GM19372 (cell line): ENCODE results near the gene RNF31.
A peak's percentile ranks its signal among the peaks of the same experiment; 100 is the strongest.
"Not testable (repeated sequence)": the region's sequence is repeated elsewhere in the genome, so short reads cannot be mapped to it uniquely, and the experiment has no call there.

Experiments
- ATAC-seq: cut with Tn5 transposase; IDR thresholded peaks from one replicate; pipeline ENCODE4 v1.9.1; 2021; ENCODE audit warnings: mild to moderate bottlenecking, low read depth, moderate library complexity; ENCODE audit not compliant: unreplicated experiment

RNF31 gene

GRCh38 chr14:24146978-24147760 is at the start of gene RNF31:
RNF31 (plus strand) TSS chr14:24147498; CDS start chr14:24147699, 201 bp downstream.
- ATAC-seq, result peak; percentile 84

- ATAC-seq, result no peak
Observed at GRCh38 chr14:24098229-24098926, 48.9 kb upstream of the RNF31 start.

GRCh38 chr14:24098927-24099813 is 48.1 kb upstream of the RNF31 start:
- no peak for ATAC-seq

- no peak for ATAC-seq
Observed at GRCh38 chr14:24100197-24100981, 46.9 kb upstream of the RNF31 start.

GRCh38 chr14:24100982-24101494 is 46.3 kb upstream of the RNF31 start:
- ATAC-seq, result no peak

GRCh38 chr14:24102357-24103048 is 44.8 kb upstream of the RNF31 start:
- no peak for ATAC-seq

- no peak for ATAC-seq
Observed at GRCh38 chr14:24103451-24103850, 43.8 kb upstream of the RNF31 start.

- ATAC-seq, result not testable (repeated sequence)
Observed at GRCh38 chr14:24105609-24106239, 41.6 kb upstream of the RNF31 start.

- no peak for ATAC-seq
Observed at GRCh38 chr14:24106672-24107271, 40.5 kb upstream of the RNF31 start.

- peak; percentile 30 for ATAC-seq
Observed at GRCh38 chr14:24108336-24108874, 38.9 kb upstream of the RNF31 start.

GRCh38 chr14:24110060-24110459 is 37.2 kb upstream of the RNF31 start:
- no peak for ATAC-seq

- no peak for ATAC-seq
Observed at GRCh38 chr14:24110523-24110922, 36.8 kb upstream of the RNF31 start.

- no peak for ATAC-seq
Observed at GRCh38 chr14:24113379-24113800, 33.9 kb upstream of the RNF31 start.

GRCh38 chr14:24113801-24114531 is 33.3 kb upstream of the RNF31 start:
- peak; percentile 16 for ATAC-seq

- ATAC-seq, result peak; percentile 78
Observed at GRCh38 chr14:24114532-24115421, 32.5 kb upstream of the RNF31 start, which contains the start of the genes DCAF11 and NRL. DCAF11 (plus strand) TSS chr14:24114777; CDS start chr14:24115595, 818 bp downstream. NRL (minus strand) TSS chr14:24114949; CDS start chr14:24082848, 32,101 bp downstream.

- no peak for ATAC-seq
Observed at GRCh38 chr14:24115422-24116127, 31.7 kb upstream of the RNF31 start.
